HG02763 (cell line): ENCODE results near the gene GIT2.
"Not testable (repeated sequence)": the region's sequence is repeated elsewhere in the genome, so short reads cannot be mapped to it uniquely, and the experiment has no call there.

Experiments
- ATAC-seq: cut with Tn5 transposase; IDR thresholded peaks from one replicate; pipeline ENCODE4 v1.9.1; 2021; ENCODE audit warnings: mild to moderate bottlenecking, moderate library complexity; ENCODE audit not compliant: unreplicated experiment

GIT2 gene

DNA sequence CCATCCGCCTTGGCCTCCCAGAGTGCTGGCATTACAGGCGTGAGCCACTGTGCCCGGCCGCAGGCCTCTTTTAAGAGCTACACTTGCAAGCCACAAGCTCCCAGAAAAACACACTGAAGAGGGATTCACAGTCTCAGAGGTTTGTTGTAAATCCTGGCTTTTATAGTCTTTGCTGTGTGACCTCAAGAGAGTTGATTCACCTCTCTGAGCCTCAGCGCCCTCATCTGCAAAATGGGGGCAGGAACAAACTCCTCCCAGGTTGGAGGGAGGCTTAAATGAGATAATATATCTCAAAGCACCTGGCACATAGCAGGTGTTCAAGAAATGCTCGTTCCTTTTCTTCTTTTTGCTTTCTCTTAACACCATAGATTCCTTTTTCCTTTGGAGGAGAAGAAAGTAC, 100.0 kb downstream of the GIT2 start:
- ATAC-seq = no peak

DNA sequence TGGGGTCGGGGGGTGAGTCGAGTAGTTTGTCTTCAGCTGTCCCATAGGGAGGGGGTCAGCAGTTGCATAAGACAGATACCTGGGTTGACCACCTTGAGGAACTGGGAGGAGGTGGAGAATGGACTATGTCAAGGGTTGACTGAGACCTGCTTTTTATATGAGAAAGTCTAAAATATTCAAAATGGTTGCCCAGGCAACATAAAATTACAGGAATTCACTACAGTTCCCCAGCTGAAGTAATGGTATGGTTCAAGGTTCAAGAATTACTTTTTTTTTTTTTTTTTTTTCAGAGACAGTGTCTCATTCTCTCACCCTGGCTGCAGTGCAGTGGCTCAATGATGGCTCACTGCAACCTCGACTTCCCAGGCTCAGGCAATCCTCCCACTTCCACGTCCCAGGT, 101.2 kb downstream of the GIT2 start:
- ATAC-seq = no peak

DNA sequence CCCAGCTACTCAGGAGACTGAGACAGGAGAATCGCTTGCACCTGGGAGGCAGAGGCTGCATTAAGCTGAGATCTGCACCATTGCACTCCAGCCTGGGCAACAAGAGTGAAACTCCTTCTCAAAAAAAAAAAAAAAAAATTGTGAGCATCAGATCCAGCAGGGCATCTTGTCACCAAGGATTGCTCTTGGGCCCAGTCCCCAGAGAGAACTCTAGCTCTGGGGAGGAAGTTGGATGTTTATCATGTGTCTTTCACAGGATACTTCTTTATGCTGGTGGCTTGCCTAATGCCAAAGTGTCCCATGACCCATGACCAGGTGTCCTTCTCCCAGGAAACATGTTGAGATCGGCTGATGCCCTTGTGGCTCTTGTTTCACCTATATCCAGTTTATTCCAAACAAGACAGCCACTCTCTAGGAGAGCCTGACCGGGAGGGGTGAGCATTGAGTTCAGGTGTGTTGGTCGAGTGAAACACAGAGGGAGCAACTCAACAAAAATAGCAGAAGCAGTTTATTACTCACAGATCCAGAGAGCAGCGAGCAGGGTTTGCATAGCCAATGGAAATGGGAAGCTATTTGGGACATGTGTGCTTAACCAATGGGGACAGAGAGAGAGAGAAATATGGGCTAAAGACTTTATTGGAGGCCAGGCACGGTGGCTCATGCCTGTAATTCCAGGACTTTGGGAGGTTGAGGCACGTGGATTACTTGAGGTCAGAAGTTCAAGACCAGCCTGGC, 102.7 kb downstream of the GIT2 start:
- no peak for ATAC-seq

DNA sequence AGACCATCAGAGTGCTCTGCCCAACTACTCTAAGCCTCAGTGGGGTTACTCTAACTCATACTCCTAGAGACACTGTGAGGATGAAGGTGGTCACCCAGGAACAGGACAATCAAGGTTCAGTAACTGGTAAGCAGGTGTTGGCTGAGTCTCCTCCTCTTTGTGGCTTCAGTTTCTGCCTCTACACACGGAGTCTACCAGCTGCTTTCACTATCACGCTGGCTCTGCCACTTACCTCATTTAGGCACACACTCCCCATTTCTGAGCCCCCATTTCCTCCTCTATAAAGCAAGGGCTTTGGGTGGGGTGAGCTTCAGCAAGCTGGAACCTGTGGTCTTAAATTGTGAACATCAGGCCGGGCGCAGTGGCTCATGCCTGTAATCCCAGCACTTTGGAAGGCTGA, 103.4 kb downstream of the GIT2 start:
- peak; percentile 72 for ATAC-seq

DNA sequence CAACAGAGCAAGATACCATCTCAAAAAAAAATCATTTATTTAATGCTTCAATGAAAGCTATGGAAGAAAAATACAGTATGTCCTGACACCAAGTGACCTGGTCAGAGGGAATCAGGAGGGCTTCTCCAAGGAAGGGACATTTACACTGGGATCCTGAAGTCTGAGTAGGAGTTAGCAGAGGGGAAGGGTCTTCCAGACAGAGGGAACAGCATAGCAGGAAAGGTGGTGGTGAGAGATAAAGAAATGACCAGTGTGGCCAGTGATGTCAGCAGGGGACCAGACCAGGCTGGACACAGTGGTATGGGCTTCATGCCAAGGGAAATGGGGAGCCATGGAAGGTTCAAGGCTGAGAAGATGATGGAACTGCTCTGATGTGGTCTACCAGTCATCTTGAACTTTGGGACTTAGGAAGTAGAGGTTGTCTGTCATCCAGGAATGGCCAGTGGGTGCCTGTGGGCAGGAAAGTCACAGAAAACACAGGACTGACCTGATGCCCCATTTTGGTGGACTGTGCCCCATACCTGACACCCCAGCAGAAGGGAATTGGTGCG, 103.9 kb downstream of the GIT2 start:
- no peak for ATAC-seq

DNA sequence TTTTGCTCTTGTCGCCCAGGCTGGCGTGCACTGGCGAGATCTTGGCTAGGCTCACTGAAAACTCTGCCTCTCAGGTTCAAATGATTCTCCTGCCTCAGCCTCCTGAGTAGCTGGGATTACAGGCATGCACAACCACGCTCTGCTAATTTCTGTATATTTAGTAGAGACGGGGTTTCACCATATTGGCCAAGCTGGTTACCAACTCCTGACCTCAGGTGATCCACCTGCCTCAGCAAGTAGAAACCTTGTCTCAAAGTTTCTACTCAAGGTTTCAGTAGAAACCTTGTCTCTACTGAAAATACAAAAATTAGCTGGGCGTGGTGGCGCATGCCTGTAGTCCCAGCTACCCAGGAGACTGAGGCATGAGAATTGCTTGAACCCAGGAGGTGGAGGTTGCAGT, 104.4 kb downstream of the GIT2 start:
- not testable (repeated sequence) for ATAC-seq

DNA sequence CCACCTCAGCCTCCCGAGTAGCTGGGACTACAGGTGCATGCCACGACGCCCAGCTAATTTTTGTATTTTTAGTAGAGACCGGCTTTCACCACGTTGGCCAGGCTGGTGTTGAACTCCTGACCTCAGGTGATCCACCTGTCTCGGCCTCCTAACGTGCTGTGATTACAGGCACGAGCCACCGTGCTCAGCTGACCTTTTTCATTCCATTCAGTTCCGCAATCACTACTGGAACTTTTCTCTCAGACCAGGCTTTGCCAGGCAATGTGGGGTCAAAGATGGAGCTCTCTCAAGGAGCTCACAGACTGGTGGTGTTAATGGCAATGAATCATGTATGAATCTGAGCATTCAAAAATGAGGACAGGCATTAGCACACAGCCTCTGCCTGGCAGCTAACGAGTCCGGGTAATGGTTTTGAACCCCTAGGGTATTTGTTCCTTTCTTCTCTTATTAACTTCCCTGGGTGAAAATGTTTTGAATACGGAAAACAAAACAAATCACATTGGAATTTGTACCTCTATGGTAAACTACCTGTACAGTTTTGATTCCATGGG, 105.5 kb downstream of the GIT2 start:
- ATAC-seq = no peak

DNA sequence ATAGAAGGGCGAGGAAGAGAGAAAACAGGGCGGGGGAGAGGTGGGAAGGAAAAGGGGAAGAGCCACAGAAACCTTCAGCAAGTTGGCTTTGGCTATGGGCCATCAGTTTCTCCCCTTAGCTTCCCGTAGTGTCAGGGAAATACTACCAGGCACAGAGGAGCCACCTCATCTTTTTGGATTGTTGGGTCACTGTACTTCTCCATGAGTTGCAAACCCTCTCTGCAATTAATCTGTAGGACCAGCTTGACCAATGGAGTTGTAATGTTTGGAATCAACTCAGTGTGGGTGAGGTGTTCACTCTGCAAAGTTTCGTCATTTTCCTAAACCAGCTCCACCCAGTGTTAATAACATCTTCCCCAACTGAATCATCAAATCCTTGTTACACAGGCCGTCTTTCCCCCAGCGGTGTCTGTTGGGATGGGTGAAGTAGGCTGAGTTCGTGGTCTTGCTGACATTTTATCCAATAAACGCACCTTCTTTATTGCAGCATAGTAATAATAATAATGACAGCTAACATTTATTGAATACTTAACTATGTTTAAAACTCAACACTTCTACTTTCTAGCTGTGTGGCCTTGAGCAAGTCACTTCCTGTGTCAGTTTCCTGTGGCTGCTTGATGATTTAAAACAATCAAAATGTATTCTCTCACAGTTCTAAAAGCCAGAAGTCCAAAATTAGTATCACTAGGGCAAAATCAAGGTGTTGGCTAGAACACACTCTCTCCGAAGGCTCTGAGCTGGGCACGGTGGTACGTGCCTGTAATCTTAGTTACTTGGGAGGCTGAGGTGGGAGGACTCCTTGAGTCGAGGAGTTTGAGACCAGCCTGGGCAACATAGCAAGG, 107.8 kb downstream of the GIT2 start:
- no peak for ATAC-seq

DNA sequence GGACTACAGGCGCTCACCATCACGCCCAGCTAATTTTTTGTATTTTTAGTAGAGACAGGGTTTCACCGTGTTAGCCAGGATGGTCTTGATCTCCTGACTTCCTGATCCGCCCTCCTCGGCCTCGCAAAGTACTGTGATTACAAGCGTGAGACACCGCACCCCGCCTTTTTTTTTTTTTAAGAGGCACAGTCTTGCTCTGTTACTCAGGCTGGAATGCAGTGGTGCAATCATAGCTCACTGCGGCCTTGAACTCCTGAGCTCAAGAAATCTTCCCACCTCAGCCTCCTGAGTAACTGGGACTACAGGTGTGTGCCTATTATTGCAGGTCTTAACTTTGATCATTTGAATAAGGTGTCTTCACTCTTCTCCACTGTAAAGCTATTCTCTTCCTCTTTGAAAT, 110.6 kb downstream of the GIT2 start:
- no peak for ATAC-seq

DNA sequence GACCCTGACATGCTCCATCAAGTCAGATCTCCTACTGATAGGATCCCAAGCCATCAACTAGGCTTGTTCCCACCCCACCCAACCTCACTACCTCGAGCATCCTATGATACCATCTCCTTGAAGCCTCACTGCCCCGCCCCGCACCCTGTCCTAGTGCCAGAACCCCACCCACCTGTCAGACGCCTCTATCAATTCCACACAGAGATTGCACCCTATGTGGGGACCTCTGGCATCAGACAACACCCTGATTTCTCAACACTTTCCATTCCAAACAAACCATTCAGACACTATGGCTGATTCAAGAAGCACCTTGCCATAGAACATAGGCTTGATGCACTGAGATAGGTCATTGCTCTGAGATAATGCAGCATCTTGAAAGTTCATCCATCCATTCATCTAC, 112.7 kb downstream of the GIT2 start:
- no peak for ATAC-seq

DNA sequence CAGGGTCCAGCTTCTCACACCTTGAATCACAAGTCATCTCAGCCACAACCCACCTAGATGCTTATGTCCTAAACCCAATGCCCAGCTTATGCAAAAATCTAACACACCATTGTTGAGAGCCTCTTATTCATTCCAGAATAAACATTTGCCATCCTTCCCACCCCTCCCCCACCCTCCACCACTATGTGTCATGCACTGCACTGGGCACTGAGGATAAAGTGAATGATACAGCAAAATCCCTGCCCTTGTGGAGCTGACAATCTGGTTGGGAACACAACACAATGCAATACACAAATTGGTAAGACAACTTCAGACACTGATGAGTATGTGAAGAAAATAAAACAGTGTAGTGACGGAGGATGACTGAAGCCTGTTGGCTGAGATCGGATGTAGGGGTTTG, 114.4 kb downstream of the GIT2 start:
- no peak for ATAC-seq

DNA sequence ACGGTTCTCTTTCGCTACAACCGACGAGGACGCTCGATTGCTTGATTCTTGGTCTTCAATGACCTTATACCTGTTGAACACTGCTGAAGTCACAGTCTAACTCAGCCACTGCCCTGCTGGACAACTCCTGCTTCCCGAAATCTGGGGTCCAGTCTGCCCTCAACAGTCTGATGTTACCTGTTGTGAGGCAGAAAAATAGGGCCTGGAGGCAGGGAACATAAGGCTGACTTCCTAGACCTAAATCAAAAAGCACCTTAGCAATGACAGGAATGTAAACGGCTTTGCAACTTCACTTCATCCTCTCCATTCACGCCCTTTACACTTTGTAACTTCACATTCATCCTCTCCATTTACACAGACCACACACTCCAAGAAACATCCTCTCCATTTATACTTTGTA, 115.2 kb downstream of the GIT2 start:
- no peak for ATAC-seq

DNA sequence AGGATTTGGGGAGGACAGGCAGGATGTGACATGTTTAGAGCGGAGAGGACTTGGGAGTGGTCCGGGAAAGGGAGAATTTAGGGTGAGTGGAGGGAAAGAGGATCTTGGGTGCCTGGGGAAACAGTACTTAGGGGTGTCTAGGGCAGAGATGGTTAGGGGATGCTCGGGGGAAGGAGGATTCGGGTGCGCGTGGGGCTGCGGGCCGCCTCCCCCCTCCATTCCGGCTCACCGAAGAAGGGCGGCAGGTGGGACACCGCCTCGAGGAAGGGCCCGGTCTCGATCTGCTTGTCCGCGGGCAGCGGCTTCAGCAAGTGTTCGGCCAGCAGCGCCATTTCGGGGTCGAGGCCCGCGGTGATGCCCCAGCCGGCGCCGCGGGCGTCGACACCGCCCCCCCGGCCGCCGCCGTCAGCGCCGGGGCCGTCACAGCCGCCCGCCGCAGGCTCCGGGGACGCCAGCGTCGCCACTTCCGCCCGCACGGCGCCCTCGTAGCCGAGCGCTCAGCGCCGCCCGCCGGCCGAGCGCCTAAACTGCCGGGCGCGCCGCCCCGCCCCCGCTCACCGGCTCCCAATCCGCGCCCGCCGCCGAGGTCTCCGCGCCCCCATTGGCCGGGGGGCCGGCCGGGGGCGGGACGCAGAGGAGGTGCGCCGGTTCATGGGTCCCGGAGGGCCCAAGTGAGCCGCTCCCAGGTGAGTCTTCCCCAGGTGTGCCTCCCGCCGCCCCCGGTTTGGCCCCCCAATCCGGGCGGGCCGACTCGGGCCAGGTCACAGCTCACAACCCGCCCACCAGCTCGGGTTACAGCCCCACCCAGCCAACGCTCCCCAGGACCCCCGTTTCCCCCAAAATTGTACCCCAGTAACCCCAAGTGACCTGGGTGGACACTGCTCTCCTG, 115.9 kb downstream of the GIT2 start, which contains the start of gene GLTP:
TSS of gene GLTP (minus strand) at position 499 of the 889 bp plus-strand sequence. CDS start at position 332, 167 bp downstream.
- ATAC-seq = peak; percentile 94
